Measurements from ENCODE around the gene ABCG1.

ABCG1 gene

DNA sequence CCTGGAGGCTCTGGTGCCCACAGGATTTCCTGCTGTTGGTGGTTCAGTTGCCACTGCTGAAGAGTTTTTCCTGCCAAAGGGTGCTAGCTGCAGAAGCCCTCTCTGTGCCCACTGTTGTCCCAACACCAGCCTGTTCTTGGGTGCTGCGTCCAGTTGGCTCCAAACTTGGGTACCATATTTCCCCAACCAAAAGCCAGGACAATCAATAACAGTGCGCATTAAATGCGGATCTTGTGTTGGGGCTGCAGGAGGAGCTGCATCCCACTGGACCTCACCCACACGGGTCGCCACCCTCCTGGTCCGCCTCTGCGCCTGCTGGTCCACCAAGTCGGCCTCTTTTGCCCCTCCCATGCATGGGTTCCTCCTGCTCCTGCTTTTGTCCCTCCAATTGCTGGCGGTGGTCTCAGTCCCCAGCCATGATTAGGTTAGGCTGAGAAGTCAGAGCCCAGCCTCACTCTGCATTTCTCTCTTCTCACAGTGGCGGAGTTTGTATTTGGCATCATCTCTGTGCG lies 9.8 kb downstream of the ABCG1 start:
- no peaks in the 10 kb centered on the region for H3K36me3 ChIP-seq (ENCODE audit: insufficient read depth, low read length)
- H3K4me1 ChIP-seq (ENCODE audit: insufficient read depth, low read length) = no peaks in the 10 kb centered on the region
- H3K9ac ChIP-seq (ENCODE audit: low read depth, low read length) = no peak overlapping the region
- H3K9me3 ChIP-seq (ENCODE audit: control insufficient read depth, insufficient read depth, low read length) = no peaks in the 10 kb centered on the region

DNA sequence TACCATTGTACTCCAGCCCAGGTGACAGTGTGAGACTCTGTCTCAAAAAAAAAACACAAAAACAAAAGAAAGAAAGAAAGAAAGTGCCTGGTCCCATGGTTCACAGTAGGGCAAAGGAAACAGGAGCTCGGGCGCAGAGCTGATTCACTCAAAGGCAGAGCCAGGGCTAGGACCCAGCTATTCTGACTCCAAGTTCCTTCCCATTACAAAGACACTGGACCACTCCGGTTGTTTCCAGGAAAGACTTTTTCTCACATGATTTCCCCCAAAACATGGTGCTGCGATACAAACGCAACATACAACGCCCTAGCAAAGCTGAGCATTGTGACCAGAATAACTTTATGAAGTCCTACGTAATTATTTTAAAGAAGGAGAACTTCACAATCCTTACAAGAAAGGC lies 10.7 kb downstream of the ABCG1 start:
- H3K4me1 ChIP-seq (ENCODE audit: insufficient read depth, low read length) = 0 out of 2 replicates have a peak, but pooled peaks cover 4% of the 10 kb centered on the region
- no peaks in the 10 kb centered on the region for H3K9me3 ChIP-seq (ENCODE audit: control insufficient read depth, insufficient read depth, low read length)

DNA sequence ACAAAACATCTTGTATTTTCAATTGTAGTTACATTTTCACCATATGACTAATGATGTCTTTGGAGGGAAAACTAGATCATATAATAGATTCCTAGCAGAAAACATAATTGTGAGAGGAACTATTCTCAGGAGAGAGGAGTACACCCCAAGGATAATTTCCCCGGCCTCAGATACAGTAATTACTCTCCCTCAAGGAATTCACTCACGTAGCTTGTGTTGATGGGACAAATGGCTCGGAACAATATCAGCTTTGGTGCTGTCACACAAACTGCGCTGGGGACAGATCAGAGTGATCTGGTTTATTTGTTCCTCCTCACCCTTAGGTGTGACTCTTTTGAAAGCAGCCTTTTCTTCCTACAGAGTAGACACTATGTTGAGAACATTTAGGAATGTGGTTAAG lies 11.2 kb downstream of the ABCG1 start:
- H3K36me3 ChIP-seq (ENCODE audit: insufficient read depth, low read length) = no peaks in the 10 kb centered on the region
- H3K9me3 ChIP-seq (ENCODE audit: control insufficient read depth, insufficient read depth, low read length) = no peaks in the 10 kb centered on the region
- H3K4me1 ChIP-seq (ENCODE audit: insufficient read depth, low read length) = peaks cover 5% of the 10 kb centered on the region; the same call in 1 of the 2 replicates
- H3K9ac ChIP-seq (ENCODE audit: low read depth, low read length) = no peak overlapping the region

More for the DNA sequence above, 10.7 kb downstream of the ABCG1 start:
- H3K36me3 ChIP-seq (ENCODE audit: insufficient read depth, low read length) = no peaks in the 10 kb centered on the region
- no peak overlapping the region for H3K9ac ChIP-seq (ENCODE audit: low read depth, low read length)

DNA sequence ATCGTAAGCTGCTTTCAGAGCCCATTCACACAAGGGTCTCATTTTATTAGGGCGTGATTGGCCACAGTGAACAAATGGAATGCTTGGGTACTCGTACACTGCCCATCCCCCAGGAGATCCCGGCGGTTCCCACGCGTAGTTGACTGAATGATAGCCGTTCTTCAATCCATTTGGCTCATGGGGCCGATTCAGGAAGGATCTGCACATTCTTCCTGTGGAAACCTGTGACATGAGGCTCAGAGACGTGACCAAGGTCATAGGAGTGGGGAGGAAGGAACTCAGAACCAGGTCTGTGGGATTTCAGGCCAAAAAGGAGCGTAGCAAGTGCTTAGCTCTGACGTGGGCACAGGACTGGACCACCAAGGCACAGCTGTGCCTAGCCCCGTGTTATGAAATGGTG lies 11.7 kb downstream of the ABCG1 start:
- peaks cover 9% of the 10 kb centered on the region for H3K4me1 ChIP-seq (ENCODE audit: insufficient read depth, low read length)
- H3K36me3 ChIP-seq (ENCODE audit: insufficient read depth, low read length) = no peaks in the 10 kb centered on the region

DNA sequence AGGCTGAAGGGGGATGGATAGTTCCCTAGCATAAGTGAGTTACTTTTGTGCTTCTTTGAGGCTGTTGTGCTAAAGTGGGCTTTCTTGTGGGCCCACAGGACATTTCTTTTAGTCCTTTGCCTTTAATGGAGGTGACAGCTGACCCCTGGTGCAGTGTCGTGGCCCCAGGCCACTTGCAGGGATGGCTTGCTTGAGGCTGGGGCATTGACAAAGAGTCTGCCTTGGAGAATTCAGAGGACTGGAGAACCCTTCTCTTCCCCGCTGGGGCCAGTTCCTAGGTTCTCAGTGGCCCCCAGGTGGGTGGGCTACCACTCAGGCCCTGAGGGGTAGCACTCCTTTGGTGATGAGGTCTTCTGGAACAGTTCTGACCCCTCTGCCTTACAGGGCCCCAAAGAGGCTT lies 12.8 kb downstream of the ABCG1 start:
- Histone ChIP-seq H3K36me3 (ENCODE audit: insufficient read depth, low read length) (no peaks in the 10 kb centered on the region), H3K4me1 (ENCODE audit: insufficient read depth, low read length) (peaks cover 9% of the 10 kb centered on the region), H3K9ac (ENCODE audit: low read depth, low read length) (no peak overlapping the region), H3K9me3 (ENCODE audit: control insufficient read depth, insufficient read depth, low read length) (no peaks in the 10 kb centered on the region)

More for the DNA sequence above, 11.7 kb downstream of the ABCG1 start:
- no peaks in the 10 kb centered on the region for H3K9me3 ChIP-seq (ENCODE audit: control insufficient read depth, insufficient read depth, low read length)
- H3K9ac ChIP-seq (ENCODE audit: low read depth, low read length) = no peak overlapping the region

DNA sequence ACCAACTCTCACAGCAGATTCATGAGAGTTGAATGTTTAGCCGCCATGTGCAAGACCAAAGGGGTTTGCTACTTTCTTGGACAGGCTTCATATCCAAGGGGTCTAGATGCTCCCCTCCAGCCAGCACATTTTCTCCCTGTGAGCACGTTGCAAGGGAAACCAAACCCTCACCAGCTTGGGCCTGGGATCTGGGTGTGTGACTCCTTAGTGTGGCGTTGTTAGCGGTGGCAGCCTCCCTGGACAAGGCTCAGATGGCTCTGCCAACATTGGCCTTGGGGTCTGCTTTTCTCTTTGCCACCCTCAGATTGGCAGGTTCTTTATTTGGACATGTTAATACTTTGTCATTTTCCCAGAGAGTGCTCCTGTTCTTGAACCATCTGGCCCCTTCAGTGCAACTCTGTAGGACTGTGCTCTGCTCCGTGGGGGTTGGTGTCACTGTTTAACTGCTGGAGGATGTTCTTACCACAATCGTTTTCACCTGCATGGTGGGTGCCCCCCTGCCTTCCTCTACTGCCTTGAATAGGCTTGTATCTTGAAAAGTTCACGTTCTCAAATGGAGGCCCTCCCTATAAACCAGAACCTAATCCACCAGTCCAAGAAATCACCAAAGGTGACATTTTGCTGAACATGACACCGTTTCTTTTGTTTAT lies 13.4 kb downstream of the ABCG1 start:
- H3K9me3 ChIP-seq (ENCODE audit: control insufficient read depth, insufficient read depth, low read length) = no peaks in the 10 kb centered on the region
- H3K36me3 ChIP-seq (ENCODE audit: insufficient read depth, low read length) = no peaks in the 10 kb centered on the region
- H3K9ac ChIP-seq (ENCODE audit: low read depth, low read length) = no peak overlapping the region
- H3K4me1 ChIP-seq (ENCODE audit: insufficient read depth, low read length) = peaks cover 9% of the 10 kb centered on the region

DNA sequence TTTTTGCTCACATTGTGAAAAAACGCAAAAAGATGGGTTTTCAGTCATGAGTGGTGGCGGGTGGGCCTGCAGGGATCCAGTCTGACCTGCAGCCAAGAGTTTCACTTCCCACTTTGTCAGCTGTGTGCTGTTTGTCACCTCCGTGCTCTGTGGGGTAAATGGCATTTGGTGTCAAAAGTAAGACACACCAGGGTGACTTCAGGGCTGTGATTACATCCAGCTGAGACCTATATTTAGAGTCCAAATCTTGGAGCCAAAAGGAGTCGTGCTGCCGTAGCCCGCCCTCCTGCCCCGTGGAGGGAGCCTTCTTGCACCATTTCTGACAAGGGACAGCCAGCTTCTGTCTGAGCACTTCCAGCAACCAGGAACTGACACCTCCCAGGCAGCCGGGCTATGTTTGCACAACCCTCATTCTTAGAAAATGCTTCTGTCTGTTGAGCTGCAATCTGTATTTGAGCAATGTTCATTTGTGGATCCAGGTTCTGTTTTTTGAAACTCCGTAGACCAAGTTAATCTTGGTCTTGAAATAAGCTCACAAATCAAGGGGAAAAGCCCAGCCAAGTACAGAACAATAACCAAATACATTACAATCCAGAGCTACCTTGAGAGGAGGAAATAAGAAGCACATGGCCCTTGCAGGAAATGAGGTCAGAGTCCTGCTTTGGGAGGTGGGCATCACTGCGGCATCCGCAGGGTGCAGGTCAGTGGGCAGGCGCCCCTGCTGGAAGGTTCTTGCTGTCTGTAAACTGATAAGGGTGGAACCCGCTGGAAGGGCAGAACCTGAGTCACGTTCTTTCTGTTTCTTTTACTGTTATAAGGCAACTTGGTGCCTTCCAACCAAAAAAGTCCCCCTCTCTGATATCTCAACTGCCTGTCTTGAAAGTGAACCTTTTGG lies 14.4 kb downstream of the ABCG1 start:
- Histone ChIP-seq H3K9me3 (ENCODE audit: control insufficient read depth, insufficient read depth, low read length) (no peaks in the 10 kb centered on the region), H3K4me1 (ENCODE audit: insufficient read depth, low read length) (peaks cover 9% of the 10 kb centered on the region), H3K36me3 (ENCODE audit: insufficient read depth, low read length) (no peaks in the 10 kb centered on the region), H3K9ac (ENCODE audit: low read depth, low read length) (no peak overlapping the region)

DNA sequence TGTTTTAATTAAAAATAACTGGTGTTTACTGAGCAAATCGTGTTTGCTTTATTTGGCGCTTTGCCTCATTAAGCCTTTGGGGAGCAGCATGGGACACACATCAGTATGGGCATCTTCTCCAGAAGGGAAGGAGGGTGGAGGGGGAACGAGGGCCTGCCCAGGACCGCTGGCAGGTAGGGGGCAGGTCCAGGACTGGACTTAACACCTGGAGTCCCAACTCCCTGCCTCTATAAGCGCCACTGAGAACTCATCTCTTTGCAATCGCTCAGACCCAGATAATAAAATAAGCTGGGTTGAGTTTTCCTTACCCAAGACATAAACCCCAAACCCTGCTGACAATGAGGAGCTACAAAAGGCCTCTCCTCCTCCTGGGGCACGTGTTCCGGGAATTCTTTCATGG lies 15.1 kb downstream of the ABCG1 start:
- Histone ChIP-seq H3K9ac (ENCODE audit: low read depth, low read length) (peak overlapping the region; percentile 43; the same call in 1 of the 2 replicates), H3K4me1 (ENCODE audit: insufficient read depth, low read length) (peaks cover 9% of the 10 kb centered on the region), H3K9me3 (ENCODE audit: control insufficient read depth, insufficient read depth, low read length) (no peaks in the 10 kb centered on the region), H3K36me3 (ENCODE audit: insufficient read depth, low read length) (no peaks in the 10 kb centered on the region)

DNA sequence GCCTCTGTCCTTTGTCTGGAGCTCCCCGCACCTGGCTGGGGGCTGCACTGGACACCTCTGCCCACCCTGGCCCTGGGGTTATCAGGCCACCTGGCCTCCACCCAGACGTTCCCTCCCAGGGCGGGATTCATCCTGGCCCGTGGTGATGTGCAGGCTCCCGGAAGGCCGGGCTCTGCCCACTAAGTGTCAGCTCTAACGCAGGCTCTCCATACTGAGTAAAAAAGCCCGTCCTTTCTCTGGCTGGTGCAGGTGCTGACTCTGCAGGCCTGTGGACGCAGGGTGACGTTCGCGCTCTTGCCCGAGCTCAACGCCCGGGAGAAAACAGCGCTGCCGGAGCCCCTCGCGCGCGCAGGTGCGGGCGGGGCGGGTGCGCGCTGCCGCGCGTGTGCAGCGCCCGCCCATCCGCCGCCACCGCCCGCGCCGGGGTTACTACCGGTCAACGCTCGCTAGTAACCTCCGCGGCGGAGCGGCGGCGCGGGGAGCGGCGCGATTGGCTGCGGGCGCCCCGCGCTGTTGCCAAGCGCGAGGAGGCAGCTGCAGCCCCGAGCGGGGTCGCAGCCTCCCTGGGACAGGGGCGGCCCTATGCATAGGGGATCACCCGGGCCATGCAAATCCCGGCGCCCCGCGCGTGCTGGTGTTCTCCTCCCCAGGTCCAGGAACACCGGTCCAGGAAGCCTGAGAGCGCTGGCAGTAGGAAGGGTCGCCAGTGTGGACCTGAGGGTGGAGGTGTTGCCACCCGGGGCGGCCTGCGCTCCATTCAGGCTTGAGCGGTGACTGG lies 15.7 kb downstream of the ABCG1 start:
- Histone ChIP-seq H3K9ac (ENCODE audit: low read depth, low read length) (peak overlapping the region; percentile 43; the same call in 1 of the 2 replicates), H3K36me3 (ENCODE audit: insufficient read depth, low read length) (no peaks in the 10 kb centered on the region), H3K9me3 (ENCODE audit: control insufficient read depth, insufficient read depth, low read length) (no peaks in the 10 kb centered on the region), H3K4me1 (ENCODE audit: insufficient read depth, low read length) (peaks cover 9% of the 10 kb centered on the region)

DNA sequence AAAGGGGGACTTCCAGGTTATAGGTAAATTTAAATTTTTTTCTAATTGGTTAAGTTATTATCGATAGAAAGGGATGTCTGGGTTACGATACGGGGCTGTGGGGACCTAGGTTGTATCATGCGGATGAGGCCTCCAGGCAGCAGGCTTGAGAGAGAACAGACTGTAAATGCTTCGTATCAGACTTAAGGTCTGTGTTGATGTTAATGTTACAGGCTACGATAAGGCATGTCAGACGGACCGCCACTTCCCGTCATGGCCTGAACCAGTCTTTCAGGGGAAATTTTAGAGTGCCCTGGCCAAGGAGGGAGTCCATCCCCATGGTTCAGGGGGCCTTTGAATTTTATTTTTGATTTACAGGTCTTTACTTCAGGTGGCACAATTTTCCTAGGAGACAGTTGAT lies 16.7 kb downstream of the ABCG1 start:
- no peak overlapping the region for H3K9ac ChIP-seq (ENCODE audit: low read depth, low read length)
- H3K9me3 ChIP-seq (ENCODE audit: control insufficient read depth, insufficient read depth, low read length) = no peaks in the 10 kb centered on the region
- no peaks in the 10 kb centered on the region for H3K36me3 ChIP-seq (ENCODE audit: insufficient read depth, low read length)
- H3K4me1 ChIP-seq (ENCODE audit: insufficient read depth, low read length) = peaks cover 9% of the 10 kb centered on the region

DNA sequence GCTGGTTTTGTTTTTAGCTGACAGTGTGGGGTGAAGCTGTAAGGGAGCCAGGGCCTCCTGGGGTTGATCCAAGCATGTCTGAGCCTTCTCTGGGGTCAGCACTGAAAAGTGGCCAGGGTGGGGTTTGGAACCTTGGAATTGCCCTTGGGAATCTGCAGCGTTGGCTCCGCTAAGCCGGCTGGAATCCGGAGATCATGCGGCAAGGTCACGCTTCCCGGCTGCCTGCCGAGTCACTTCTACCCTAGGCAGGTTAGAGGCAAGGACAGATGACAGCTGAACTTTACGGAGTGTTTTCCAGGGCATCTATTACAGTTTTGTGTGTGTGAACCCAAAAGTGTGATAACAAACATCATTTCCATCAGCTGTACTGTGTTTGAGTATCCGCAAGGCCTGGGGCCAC lies 17.1 kb downstream of the ABCG1 start:
- no peak overlapping the region for H3K9ac ChIP-seq (ENCODE audit: low read depth, low read length)
- H3K9me3 ChIP-seq (ENCODE audit: control insufficient read depth, insufficient read depth, low read length) = no peaks in the 10 kb centered on the region
- H3K4me1 ChIP-seq (ENCODE audit: insufficient read depth, low read length) = peaks cover 9% of the 10 kb centered on the region
- no peaks in the 10 kb centered on the region for H3K36me3 ChIP-seq (ENCODE audit: insufficient read depth, low read length)

DNA sequence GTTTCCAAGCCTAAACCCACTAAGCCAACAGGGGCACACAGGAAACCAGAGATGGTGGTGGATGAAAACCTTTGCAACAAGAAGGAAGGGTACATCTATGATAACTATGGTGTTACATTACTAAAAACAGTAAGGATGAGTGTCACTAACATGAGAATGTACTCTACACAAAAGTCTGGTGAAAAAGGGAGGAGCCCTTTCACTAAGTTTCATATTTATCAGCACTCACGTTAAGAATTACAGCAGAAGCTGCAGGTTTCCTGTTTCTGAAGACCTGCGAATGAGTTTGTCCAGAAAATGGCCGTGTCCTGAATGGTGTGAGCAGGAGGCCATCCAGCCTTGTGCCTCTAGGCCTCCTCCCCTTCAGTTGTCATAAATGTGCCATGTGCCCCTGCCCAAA lies 17.8 kb downstream of the ABCG1 start:
- no peaks in the 10 kb centered on the region for H3K36me3 ChIP-seq (ENCODE audit: insufficient read depth, low read length)
- no peak overlapping the region for H3K9ac ChIP-seq (ENCODE audit: low read depth, low read length)
- H3K4me1 ChIP-seq (ENCODE audit: insufficient read depth, low read length) = peaks cover 9% of the 10 kb centered on the region
- no peaks in the 10 kb centered on the region for H3K9me3 ChIP-seq (ENCODE audit: control insufficient read depth, insufficient read depth, low read length)

DNA sequence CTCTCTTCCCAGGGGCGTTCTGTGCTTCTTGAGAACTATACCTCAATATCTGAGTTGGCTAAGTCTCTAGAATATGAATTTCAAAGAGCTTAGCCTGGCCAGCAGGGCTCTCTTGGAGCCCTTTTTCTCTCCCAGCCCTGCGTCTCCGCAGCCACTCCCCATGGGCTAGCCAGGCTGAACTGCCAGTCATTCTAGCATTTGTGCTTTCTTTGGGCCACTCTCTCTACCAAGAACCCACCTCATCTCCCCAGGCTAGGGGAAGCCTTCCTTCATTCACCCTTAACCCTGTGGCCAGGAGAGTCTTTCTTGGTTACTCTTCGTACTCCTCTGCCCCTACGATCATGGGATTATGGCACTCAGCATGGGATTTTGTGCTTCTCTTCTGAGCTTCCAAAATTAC lies 18.2 kb downstream of the ABCG1 start:
- no peaks in the 10 kb centered on the region for H3K36me3 ChIP-seq (ENCODE audit: insufficient read depth, low read length)
- H3K9me3 ChIP-seq (ENCODE audit: control insufficient read depth, insufficient read depth, low read length) = no peaks in the 10 kb centered on the region
- peaks cover 9% of the 10 kb centered on the region for H3K4me1 ChIP-seq (ENCODE audit: insufficient read depth, low read length)
- no peak overlapping the region for H3K9ac ChIP-seq (ENCODE audit: low read depth, low read length)

DNA sequence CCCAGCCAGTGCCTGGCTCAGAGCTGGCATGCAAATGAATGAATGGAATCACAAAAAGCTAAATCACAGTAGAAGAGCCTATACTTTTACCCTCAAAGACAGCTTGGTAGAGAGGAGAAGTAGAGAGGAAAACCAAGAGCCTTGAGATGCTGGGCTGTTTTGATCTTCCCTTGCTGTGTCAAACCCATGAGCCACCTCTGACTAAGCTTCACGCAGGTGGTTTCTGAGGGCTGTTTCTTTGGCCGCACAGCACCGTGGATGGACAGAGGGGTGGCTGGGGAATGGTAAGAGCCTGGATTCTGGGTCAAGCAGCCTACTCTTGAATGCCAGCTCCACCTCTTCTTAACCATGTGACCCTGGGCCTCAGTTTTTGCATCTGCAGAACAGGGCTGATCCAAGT lies 18.6 kb downstream of the ABCG1 start:
- no peaks in the 10 kb centered on the region for H3K36me3 ChIP-seq (ENCODE audit: insufficient read depth, low read length)
- H3K9ac ChIP-seq (ENCODE audit: low read depth, low read length) = no peak overlapping the region
- no peaks in the 10 kb centered on the region for H3K9me3 ChIP-seq (ENCODE audit: control insufficient read depth, insufficient read depth, low read length)
- peaks cover 9% of the 10 kb centered on the region for H3K4me1 ChIP-seq (ENCODE audit: insufficient read depth, low read length)

Measured in ES-I3 (cell line).